ENCODE results near the gene SVIL.

GRCh38 chr10:29623797-29624196 lies 11.0 kb downstream of the SVIL start:
- TF ChIP-seq EZH2phosphoT487 (IDR thresholded peaks at IDR 0.05) (no peak), EZH2 (IDR thresholded peaks at IDR 0.05) (no peak)
